Epithelial cell of proximal tubule (primary cell): ENCODE measurements around the gene LASP1. TPM values are rescaled to one million over a fixed set of nuclear protein-coding genes. Genes with fewer than 3 reads are reported as not detected.

Experiments
- DNase-seq: peaks from one replicate; pipeline ENCODE4 v3.0.0-alpha.2; 2011; ENCODE audit warnings: low read depth
- H3K4me3 ChIP-seq: 2 replicates; pipeline ENCODE4 v1.5.1; 2011; ENCODE audit warnings: low read depth, mild to moderate bottlenecking, low read length
- CTCF ChIP-seq: conservative IDR thresholded peaks from 2 replicates; pipeline ENCODE4 v1.5.1; 2012; ENCODE audit warnings: low read depth, mild to moderate bottlenecking, low read length
- total RNA-seq: library from RNA; depleted of rRNA; stranded (reverse); fragments of >200 nt; gene quantifications from 2 replicates; pipeline ENCODE4 v1.2.3, GENCODE V29; 2015

The LASP1 gene
- total RNA-seq, 1 donor from 2014 or later, result 261 TPM

- DNase-seq, result no peak
- TF ChIP-seq CTCF, result no peak
- no peak overlapping the region for H3K4me3 ChIP-seq
These were observed 22.2 kb downstream of the LASP1 start for GRCh38 chr17:38892083-38892482.

- DNase-seq, result no peak
- no peak for TF ChIP-seq CTCF
- no peak overlapping the region for H3K4me3 ChIP-seq
These were observed 22.8 kb downstream of the LASP1 start for GRCh38 chr17:38892620-38893019.

GRCh38 chr17:38893113-38893512 lies 23.3 kb downstream of the LASP1 start:
- DNase-seq, result no peak
- H3K4me3 ChIP-seq, result no peak overlapping the region
- no peak for TF ChIP-seq CTCF

GRCh38 chr17:38893607-38894006 lies 23.7 kb downstream of the LASP1 start:
- H3K4me3 ChIP-seq, result no peak overlapping the region
- DNase-seq, result no peak
- no peak for TF ChIP-seq CTCF

- no peak for DNase-seq
- no peak overlapping the region for H3K4me3 ChIP-seq
- no peak for TF ChIP-seq CTCF
These were observed 24.4 kb downstream of the LASP1 start for GRCh38 chr17:38894276-38894675.

GRCh38 chr17:38896346-38896954 lies 26.6 kb downstream of the LASP1 start:
- no peak overlapping the region for H3K4me3 ChIP-seq
- no peak for TF ChIP-seq CTCF
- DNase-seq, result no peak

GRCh38 chr17:38897176-38897575 lies 27.3 kb downstream of the LASP1 start:
- no peak for TF ChIP-seq CTCF

More at GRCh38 chr17:38897176-38897575, 27.3 kb downstream of the LASP1 start:
- H3K4me3 ChIP-seq, result no peak overlapping the region
- DNase-seq, result no peak
